Stimulated activated CD8-positive, alpha-beta memory T cell treated with anti-CD3 and anti-CD28 coated beads, Interleukin-2, amount 100 ng/mL, for 1 hour (primary cell): Measurements from ENCODE around the gene GNAS-AS1.
A peak's percentile ranks its signal among the peaks of the same experiment; 100 is the strongest.

Experiments used
- DNase-seq, 2 donors: peaks; one replicate each; pipeline ENCODE4 v3.0.0-alpha.2; 2020; ENCODE audit warnings: low read depth in 2 of 2

GNAS-AS1 gene

DNA sequence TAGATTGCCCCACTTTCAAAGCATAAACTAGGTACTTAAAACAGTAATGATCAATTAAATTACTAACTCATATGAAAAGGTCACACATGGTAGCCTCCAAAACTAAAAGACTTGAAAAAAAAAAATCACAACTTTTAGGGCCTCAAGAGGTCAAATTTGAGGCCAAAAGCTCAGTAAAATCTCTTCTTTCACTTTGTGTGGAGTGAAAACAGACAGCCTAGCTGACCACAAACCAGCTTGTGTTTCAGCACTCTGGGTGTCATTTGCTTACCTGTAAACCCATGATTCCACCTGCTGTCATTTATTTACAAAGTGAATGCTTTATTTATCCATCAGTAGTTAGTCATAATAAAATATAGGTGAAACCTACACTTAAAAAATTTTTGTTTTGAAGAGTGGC, 35.8 kb upstream of the GNAS-AS1 start:
- DNase-seq: no peak

DNA sequence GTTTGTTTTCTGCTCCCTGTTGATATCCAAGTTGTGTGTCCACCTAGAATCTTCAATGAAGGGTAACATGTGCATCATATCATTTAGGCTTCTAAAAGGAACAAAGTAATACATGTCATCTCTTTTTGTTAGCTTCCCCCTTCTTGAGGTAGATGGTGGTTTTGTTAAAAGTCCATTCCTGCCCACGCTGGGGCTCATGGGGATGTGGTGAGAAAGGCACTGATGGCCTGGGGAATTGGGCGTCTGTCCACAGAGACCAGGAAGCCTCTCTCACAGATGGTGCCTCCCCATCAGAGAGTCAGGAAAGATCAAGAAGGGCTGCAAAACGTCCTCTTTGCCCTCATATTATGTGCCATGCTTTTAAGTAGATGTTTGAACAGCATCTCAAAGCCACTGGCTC, 34.3 kb upstream of the GNAS-AS1 start:
- DNase-seq: no peak

DNA sequence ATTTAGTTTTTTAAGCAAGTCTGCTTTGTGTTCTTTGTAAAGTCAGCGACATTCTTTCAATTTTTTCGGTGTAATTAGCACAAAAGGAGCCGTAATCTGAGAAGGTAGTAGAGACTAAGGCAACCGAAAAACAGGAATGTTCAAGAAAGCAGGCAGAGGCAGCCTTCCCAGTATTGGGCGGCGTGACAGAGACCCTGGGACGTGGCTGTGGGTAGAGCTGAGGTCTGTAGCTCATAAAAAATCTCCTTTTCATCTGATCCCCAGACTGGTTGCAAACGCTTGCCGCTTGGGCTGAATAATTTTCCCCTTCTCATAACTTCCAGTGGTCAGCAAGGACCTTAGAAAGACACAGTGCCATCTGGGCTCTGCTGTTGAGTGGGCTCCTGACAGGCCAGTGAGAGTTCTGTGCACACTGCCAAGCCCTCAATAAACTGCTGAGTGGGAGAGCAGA, 32.6 kb upstream of the GNAS-AS1 start:
- DNase-seq: no peak

DNA sequence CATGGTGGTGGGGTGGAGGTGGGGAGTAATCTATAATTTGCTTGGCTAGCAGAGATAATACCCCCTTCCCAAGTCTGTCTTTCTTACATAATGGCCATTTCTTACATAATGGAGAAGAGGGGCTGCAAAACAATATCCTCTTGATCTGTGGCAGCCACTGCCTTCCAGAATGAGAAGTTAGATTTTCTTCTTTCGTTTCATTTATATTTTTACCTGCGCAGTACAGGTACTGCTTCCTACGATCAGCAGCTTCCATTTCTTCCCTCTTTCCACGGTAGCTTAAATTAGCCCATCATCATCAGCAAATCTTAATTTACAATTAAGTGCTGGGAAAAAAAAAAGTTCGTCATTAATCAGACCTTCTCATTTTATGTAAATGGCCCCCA, 32.0 kb upstream of the GNAS-AS1 start:
- DNase-seq: no peak

DNA sequence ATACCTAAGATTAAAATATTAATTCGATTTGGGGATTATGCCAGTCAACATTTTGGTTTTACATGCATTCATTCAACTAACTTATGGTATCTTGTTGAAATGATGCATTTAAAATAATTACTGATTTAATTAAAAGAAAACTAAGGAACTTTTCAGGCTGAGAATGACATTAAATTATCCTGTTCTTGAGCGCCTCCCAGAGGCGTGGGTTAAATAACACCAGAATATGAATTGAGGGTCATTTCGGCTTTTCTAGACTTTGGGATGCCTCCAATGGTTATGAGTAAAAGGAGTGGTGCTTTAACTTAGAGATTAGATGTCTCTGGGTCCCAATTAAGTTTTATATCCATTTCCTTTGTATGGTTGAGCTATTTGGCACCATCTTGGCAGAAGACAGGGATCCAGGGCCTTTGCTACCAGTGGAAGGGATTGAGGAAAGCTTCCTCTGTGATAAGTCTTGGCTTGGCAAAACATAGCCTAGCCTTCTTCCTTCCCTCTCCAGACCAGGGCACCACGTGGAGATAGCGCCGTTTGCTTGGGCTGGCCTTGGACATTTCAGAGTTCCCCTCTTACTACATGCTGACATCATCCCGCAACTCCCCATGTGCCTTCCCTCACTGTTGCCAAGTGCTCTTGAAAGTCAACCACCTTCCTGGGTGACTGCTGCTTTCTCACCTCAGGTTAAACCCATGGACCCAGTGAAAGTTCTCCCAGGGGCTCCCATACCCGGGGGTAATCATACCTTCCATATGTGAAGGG, 30.5 kb upstream of the GNAS-AS1 start:
- no peak for DNase-seq

DNA sequence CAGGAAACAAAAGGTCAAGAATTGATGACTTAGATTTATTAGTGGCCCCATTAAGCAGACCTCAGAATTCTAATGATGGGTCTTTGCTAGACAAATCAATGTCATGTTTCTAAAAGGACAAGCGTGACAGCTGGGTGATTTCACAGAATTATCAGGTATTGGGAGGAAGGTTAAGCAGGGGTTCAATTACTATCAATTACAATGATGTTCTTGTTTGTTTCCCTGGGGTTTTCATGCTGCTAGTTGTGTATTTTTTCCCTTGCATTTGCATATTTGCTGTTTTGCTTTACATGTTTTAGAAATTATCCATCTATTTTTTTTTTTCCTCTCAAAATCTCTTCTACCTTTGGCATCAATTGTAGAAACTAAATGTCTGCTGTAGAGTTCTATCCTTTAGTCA, 29.7 kb upstream of the GNAS-AS1 start:
- DNase-seq: no peak

DNA sequence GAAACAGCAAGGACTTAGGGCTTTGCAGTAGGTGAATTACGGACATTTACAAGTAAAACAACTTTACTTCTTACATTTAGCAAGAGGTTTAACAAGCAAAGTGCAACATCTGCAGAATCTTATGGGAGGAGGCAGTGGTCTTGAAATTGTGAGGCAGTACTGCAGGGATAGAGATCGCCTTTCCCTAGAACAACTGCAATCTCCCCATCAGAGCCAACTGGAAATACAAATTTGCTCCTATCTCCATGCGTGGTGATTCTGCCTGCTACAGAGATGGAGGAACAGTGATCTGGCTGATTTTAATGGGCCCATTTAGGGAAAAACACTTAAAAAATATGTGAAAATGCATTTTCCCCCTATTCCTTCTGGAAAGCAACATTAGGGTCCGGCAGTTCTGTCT, 27.7 kb upstream of the GNAS-AS1 start:
- no peak for DNase-seq

DNA sequence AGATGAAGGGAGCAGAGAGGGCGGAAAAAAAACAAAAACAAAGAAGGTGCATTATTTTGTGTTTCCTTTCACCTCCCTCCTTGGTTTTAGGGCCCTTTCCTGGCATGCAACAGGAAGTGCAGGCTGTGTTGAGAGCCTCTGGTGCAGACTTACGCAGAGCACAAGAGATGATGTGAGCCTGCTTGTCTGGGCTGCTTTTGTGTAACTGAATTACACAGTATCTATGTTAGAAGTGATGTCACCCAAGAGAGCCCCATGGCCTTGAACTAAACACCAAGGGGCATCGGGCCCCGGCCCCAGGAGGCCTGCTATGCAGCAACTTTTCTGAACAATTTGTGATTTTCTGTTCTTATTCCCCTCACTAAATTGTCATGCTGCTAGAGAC, 27.3 kb upstream of the GNAS-AS1 start:
- DNase-seq: no peak

DNA sequence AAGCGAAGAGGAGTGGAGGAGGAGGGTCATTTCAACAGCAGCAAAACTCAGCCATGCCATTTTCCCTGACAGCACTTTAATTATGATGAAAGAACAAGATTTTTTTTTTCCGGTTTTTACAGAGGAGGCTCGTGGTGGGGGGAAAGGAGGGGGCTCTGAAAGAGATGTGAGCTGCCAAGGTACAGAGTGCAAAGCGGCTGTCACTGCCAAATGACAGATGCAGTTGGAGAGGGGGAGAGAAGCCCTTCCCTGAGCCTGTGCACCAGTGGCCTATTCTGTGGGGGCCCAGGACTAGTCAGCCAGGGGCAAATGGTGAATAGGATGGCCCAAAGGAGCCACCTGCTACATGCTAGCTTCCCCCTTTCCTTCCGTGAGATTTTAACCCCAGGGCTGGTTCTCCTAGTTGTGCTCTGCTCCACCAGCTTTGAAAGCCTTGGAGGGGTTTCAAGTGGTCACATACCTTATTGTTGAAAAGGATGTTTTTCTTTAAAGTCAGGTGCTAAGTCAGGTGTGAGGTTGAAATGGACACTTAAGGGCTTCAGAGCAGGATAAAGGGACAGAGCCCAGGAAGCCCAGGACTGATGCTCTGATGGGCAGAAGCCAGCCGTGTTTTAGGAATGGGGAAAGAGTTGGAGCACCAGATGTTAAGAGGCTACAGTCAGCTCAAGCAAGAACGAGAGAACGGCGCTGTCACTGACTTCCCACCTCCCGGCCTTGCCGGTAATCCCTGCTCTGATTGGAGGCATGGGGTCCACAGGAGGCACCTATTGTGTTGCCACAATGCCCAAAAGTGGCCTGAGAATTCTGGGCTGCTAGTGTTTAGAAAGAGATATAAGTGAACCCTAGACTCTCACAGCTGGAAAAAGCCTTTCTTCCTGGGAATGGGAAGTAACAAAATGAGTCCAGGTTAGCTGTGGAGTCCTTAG, 26.6 kb upstream of the GNAS-AS1 start:
- DNase-seq: no peak

DNA sequence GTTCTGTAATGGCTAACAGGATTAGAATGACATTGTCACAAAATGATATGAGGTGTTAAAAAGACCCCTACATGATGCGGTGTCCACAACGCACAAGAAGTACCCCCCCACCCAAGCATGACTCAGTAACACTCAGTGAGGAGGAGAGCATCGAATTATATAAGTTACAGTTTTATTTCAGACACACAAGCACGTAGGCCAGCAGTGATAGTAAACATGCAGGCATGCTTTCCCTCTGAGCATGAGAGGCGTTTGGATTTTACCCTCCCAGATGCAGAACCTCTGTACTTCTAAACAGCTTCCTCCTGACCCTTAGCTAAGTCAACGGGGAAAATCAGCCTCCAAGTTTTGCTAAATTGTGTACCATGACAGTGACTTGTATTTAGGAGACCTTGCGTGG, 25.7 kb upstream of the GNAS-AS1 start:
- DNase-seq: no peak

DNA sequence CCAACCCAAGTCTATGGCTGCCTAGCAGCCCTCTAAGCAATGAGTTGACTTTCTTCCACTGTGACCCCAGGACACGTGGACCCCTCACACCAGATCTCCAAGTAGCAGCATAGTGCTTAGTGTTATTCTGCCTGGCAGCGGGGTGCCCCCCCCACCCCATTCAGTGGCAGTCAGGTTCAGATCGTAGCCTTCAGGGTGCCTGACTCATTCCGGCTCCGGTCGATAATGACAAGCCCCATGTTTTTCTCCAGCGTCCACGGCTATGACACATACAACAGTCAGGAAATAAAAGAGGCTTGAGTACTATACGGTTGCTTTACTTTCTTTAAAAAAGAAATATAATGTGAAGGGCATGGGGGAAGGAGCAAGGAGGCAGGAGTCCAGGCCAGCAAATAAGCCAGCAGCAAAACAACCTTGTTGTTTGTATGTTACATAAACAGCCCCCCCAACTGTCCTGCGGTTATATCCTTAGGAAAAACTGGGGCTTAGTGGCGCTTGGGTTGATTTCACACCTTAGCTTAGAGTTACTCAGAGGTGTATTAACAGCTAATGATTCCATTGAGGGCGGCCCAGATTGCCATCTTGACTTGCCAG, 24.9 kb upstream of the GNAS-AS1 start:
- no peak for DNase-seq

DNA sequence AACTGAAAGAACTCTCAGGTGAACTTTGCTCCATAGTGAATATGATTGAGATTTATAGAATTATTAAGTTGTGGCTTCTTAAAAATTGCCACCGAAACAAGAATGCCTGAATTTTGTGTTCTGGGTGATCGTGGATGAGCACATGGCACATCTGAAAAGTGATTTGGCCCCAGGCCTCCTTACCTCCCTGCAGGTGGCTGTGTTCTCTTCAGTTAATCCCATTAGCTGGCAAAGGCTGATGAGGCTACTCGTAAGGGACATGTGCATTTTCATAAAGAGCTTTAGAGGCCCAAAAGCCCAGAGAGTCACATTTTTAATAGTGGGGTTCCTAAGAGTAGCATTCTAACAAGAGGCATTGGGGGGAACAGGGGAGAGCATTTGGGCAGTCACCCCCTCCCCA, 24.4 kb upstream of the GNAS-AS1 start:
- no peak for DNase-seq

DNA sequence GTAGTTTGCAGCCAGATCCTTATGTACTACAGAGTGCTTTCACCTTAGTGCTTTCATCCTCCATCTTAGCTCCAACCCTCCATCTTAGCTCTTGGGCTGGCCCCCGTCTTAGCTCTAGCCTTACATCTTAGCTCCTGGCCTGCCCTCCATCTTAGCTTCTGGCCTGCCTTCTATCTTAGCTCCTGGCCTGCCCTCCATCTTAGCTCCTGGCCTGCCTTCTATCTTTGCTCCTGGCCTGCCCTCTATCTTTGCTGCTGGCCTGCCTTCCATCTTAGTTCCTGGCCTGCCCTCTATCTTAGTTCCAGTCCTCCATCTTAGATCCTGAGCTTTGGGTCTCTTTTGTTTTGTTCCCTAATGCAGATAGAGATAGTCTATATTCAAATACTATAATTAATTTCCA, 23.8 kb upstream of the GNAS-AS1 start:
- no peak for DNase-seq

DNA sequence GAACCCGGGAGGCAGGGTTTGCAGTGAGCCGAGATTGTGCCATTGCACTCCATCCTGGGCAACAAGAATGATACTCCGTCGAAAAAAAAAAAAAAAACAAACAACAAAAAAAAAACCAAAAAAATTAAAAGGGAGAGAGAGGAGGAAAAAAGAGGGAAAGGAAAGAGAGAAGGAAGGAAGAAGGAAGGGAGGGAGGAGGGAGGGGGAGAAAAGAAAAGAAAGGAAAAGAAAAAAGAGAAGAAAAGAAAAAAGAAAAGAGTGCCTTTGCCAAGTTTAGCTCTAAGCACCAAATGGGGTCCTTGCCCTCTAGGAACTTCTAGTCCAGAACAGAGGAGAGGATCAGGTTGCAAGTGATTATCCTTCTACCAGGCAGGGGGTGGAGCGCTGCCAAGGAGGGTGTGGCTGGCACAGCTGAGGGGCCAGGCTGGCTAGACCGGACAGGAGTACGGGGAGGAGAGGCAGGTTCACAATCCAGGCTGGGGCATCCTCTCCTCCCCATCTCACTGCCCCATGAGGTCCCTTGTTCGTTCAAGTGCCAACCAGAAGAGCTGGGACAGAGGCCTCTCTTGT, 20.9 kb upstream of the GNAS-AS1 start:
- DNase-seq: no peak

DNA sequence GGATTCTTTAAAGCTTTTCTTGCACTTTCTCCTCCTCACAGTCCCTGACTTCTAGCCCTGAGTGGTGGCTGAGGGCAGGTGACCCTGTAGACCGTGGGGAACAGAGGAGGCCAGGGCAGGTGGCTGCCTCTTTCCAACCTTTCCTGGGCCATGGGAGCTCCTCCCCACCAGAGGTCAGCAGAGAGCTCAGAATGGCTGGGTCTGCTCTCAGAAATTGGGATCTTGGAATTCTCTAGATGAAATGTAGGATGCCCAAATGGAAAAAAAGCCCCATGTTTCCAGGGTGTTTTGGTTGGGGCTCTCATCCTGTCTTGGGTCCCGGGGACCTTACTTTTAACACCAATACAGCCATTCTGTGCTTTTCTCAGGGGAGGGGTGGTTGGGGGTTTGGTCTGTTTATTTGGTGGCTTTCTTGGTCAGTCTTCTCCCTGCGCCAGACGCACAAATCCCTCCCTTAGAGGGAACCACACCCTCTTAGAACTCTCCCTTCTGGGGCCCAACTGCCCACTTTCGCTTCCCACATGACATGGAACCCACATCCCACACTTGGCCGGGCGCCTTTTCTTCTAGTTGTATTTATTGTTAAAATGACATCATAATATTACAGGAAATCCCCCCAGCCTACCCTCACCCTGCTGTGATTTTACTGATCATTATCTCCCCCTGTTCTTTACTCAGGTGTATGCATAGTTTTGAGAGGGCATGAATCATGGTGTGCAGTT, 19.8 kb upstream of the GNAS-AS1 start:
- DNase-seq: peak; percentile 14 to 33

DNA sequence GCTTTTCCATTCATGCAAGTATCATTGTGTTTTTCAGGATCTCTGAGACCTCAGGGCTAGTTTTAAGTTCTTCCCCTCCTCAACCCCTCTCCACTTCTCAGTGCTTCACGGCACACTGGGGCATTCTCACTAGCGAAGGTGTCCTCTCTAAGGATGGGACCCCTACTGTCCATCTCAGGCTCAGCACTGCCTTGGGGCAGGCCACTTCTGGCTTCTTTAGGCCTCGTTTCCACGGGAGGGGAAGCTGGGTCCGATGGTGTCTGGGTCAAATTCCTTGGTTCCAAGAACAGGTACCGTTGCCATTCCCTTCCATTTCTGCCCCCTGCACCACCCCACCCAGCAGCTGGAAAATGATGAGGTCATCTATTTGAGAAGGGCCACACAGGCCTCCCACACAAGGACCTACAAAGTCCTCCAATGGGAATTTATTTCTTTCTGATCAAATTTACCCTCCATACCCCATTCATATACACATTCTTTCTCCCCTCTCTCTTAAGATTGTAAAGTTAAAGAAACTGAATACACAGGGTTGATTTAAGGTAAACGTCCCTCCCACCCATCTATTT, 19.0 kb upstream of the GNAS-AS1 start:
- no peak for DNase-seq

DNA sequence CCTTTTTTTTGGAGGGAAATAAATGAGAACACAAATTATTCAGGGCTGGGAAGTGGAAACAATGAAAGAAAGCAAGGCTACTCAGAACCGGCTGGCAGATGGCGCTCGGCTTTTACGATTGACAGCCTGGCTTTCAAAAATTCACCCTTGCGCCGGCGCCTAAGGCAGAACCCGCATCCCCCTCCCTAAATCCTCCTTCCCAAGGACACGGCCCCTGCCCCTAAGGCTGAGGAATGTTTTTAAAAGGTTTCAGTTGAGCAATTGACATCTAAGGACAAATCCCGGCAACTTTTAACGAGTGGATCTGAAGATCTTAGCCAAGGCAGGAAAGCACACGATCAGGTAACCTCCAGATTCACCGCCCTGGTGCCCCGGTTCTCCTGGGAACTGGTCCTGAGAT, 18.1 kb upstream of the GNAS-AS1 start:
- DNase-seq: no peak

DNA sequence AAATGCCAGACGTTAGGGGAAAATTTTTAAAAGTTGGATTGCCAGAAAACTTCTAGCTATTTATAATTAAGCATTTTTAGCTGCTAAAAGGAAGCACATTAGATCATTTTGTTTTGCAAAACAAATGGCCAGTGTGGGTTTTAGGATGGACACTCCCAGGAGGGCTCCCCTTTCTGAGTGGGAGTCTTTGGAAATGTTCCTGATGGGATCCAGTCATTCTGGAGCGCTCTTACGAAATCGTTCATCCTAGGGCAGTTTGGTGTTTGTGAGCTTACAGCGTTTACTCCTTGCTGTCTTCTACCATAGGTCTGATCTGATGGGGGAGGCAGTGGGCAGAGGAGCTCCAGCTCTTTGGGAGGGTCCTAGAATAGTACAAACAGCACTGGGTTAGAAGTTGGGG, 16.5 kb upstream of the GNAS-AS1 start:
- DNase-seq: no peak

DNA sequence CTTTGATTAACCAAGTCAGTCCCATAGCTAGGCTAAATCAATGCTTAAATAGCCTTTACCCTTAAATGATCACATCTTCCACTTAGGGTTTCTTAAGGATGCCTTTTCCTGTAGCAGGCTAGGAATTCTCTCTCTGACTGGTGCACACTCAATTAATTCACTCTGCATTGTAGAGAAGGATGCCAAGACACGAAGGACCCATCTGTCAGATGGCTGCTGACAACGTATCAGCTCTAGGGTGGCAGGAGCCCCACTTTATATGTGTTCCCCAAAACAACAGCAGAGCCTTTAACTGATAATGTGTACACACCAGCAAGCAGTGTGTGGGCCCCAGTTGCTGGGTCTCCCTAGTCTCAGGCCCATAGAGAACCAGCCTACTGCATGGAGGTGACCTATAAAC, 15.1 kb upstream of the GNAS-AS1 start:
- no peak for DNase-seq

DNA sequence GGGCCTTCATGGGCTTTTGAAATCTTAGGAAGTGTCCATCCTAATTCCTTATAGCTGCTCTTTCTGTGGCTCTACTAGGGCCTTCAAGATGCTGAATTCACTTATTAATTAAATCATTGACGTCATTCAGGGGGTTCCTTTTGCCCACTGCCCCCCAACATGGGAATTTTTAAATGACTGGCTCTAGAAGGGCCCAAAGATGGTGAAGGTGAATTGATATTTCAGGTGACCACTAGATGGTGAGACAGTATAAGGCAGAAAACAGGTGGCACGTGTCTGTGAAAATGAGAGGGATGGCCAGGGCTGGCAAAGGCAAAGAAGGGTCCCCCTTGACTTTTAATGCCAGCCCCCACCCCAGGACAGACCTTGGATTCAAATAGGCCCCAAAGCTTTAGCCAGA, 13.6 kb upstream of the GNAS-AS1 start:
- no peak for DNase-seq

DNA sequence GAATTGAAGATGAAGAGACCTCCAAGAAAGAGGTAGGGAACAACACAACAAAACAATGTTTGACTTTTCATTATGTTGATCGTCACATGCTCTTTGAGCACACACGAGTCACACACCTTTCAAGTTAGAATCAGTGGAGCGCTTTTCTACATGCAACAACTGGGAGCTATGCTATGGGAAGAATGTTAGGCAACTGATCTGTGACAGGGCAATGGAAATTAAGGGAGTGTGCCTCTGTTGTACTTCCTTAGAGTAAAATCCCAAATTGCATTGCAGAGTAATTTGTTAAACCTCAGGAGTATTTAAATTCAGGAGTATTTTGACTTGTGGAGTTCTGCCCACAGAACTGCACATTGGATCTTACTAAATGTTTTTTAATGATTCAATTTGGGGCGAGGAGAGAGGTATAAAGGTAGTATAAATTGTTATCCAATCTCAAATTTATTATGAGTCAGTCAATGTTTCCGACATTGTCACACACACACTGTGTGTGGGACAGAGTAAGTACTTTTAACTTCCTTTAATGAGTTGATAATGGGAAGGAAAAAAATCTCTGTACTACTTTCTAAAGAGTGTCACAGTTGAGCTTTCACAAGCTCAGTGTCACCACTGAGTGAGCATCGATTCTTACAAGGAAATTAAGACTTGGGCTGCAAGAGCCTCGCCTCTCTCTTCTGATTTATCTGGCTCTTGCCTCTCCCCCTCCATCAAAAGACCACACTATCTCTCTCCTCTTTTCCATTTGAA, 12.5 kb upstream of the GNAS-AS1 start:
- no peak for DNase-seq
